HEK293 (cell line): ENCODE results near the gene THEM5.

ENCODE experiments used
- MEIS1 ChIP-seq: sonication (generic); formaldehyde crosslinking; IDR thresholded peaks from 2 replicates; pipeline ENCODE4 v1.8.1; 2022; ENCODE audit warnings: missing genetic modification reagents, mild to moderate bottlenecking, borderline replicate concordance
- SP2 ChIP-seq: fragments of 450-650 bp; formaldehyde crosslinking; IDR thresholded peaks from 2 replicates; pipeline ENCODE4 v1.5.1; 2016; ENCODE audit warnings: missing biosample characterization, missing genetic modification characterization
- YY1 ChIP-seq: fragments of 450-650 bp; formaldehyde crosslinking; IDR thresholded peaks from 2 replicates; pipeline ENCODE4 v1.5.1; 2018; ENCODE audit warnings: missing biosample characterization, missing genetic modification characterization
- ZNF211 ChIP-seq: fragments of 450-650 bp; formaldehyde crosslinking; IDR thresholded peaks from 2 replicates; pipeline ENCODE4 v1.5.1; 2016; ENCODE audit warnings: low read depth, missing biosample characterization, missing genetic modification characterization
- ZNF391 ChIP-seq: fragments of 450-650 bp; formaldehyde crosslinking; IDR thresholded peaks from 2 replicates; pipeline ENCODE4 v1.5.1; 2016; ENCODE audit warnings: low read depth, missing biosample characterization, missing genetic modification characterization, borderline replicate concordance
- ZNF529 ChIP-seq: fragments of 450-650 bp; formaldehyde crosslinking; IDR thresholded peaks from 2 replicates; pipeline ENCODE4 v1.5.1; 2017; ENCODE audit warnings: missing genetic modification characterization, missing biosample characterization; ENCODE audit not compliant: insufficient replicate concordance
- ZNF558 ChIP-seq: fragments of 450-650 bp; formaldehyde crosslinking; IDR thresholded peaks from 2 replicates; pipeline ENCODE4 v1.5.1; 2016; ENCODE audit warnings: missing biosample characterization, missing genetic modification characterization
- ZNF610 ChIP-seq: fragments of 450-650 bp; formaldehyde crosslinking; IDR thresholded peaks from 2 replicates; pipeline ENCODE4 v1.5.1; 2016; ENCODE audit warnings: missing biosample characterization, missing genetic modification characterization, borderline replicate concordance
- TF ChIP-seq, protein P1 (sequence below): fragments of 450-650 bp; formaldehyde crosslinking; IDR thresholded peaks from 2 replicates; pipeline ENCODE4 v1.5.1; 2016; ENCODE audit warnings: missing biosample characterization, missing genetic modification characterization

DNA sequence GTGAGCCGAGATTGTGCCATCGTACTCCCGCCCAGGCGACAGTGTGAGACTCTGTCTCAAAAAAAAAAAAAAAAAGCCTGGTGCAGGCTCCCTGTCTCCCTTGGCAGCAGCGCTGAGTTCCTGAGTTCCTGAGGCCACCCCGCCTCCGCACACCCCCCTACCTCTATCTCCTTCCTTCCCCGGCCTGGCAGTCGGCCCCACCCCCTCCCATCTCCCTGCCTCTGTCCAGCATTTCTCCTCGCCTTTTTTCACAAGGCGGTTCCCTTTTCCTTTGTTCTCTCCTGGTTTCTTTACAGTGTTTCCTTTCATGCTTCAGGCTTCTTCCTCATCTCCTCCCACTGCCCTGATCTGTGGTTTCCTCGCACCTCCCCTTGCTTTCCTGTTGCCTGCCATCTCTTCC is 24.6 kb downstream of the THEM5 start:
- TF ChIP-seq YY1 (tag by site-specific recombination), result no peak
- TF ChIP-seq, protein P1, sequence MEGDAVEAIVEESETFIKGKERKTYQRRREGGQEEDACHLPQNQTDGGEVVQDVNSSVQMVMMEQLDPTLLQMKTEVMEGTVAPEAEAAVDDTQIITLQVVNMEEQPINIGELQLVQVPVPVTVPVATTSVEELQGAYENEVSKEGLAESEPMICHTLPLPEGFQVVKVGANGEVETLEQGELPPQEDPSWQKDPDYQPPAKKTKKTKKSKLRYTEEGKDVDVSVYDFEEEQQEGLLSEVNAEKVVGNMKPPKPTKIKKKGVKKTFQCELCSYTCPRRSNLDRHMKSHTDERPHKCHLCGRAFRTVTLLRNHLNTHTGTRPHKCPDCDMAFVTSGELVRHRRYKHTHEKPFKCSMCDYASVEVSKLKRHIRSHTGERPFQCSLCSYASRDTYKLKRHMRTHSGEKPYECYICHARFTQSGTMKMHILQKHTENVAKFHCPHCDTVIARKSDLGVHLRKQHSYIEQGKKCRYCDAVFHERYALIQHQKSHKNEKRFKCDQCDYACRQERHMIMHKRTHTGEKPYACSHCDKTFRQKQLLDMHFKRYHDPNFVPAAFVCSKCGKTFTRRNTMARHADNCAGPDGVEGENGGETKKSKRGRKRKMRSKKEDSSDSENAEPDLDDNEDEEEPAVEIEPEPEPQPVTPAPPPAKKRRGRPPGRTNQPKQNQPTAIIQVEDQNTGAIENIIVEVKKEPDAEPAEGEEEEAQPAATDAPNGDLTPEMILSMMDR (tag by site-specific recombination), result no peak
- no peak for TF ChIP-seq MEIS1 (CRISPR knock-in tag)
- no peak for TF ChIP-seq ZNF558
- no peak for TF ChIP-seq ZNF391 (tag by site-specific recombination)
- no peak for TF ChIP-seq ZNF211 (tag by site-specific recombination)
- TF ChIP-seq ZNF610 (tag by site-specific recombination), result no peak
- peak; percentile 60 for TF ChIP-seq SP2 (tag by site-specific recombination)
- TF ChIP-seq ZNF529 (tag by site-specific recombination), result no peak
